HG03378 (cell line): ENCODE data around the gene TBC1D5.

Experiments used
- ATAC-seq: cut with Tn5 transposase; IDR thresholded peaks from one replicate; pipeline ENCODE4 v1.9.1; 2021; ENCODE audit warnings: mild to moderate bottlenecking, moderate library complexity; ENCODE audit not compliant: unreplicated experiment

Gene TBC1D5

DNA sequence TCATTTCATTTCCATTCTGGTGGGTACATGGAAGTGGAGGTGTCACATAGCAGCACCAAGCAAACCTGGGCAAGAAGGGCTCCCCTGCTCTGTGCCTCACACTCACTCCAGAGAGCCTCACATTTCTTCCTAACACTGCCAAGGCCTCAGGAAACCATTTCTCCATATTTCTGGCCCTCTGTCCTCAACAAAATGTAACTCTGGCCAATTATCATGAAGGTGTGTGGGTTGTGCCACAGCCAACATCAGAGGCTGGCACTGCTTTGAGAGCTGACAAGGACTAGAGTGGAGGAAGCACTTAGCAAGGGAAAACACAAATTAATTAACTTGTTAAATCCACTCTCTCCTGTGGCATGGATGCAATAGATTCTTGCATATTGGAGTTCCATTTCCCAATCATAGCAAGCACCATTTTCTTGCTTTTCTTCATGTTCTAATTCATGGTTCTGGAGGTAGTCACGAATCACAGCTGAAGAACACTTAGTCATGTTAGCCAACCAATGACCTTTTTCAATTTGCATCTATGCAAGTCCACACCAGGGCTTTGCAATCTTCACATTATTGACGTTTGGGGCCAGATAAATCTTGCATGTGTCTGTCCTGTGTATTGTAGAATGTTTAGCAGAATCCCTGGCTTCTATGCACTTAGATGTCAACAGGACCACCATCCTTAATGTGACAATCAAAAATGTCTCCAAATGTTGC is 616.5 kb downstream of the TBC1D5 start:
- ATAC-seq = no peak

DNA sequence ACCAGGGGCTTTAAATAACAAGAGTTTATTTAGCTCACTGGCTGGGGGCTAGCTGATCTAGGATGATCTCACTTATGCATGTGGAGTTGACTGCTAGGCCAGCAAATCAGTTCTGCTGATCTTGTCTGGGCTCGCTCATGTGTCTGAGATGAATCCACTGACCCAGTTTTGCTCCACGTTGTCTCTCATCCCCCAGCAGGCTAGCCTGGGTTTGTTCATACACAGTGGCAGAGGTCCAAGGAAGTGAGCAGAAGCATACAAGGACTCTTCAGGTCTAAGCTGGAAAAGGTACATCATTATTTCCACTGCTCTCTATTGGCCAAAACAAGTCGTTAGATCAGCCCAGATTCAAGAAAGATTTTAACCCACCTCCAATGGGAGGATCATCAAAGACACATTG is 619.7 kb downstream of the TBC1D5 start:
- no peak for ATAC-seq

DNA sequence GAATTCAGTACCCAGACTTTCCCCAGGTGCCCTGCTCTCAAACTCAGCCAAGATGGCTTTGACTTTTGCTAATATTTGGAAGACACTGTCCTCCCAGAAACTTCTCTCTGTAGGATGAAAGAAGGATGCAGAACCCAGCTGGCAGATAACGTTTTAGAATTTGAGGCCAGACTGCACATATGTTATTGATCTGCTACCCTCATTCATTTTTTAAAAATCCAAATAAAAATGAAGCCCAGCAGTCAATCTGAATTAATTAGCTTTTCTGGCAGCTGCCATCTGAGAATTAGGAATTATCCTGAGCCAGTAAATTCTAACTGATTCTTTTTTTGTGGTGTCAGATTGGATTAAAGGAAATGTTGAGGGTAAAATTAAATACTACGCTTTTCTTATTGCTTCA is 621.1 kb downstream of the TBC1D5 start:
- ATAC-seq = no peak

DNA sequence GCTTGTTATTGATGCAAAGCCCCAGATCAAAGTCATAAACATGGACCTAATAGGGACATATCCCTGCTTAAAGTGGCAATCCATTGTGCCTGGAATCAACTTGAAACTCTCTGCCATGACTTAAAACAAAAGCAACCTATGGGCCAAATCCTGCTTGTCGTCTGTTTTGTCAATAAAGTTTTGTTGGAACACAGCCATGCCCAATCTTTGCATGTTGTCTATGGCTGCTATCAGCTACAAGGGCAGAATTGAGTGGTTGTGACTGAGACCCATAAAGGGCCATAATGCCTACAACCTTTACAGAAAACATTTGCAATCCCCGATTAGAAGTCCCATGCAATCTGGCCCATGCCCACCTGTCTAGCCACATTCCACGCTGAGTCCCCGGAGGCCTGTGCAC is 622.3 kb downstream of the TBC1D5 start:
- no peak for ATAC-seq

DNA sequence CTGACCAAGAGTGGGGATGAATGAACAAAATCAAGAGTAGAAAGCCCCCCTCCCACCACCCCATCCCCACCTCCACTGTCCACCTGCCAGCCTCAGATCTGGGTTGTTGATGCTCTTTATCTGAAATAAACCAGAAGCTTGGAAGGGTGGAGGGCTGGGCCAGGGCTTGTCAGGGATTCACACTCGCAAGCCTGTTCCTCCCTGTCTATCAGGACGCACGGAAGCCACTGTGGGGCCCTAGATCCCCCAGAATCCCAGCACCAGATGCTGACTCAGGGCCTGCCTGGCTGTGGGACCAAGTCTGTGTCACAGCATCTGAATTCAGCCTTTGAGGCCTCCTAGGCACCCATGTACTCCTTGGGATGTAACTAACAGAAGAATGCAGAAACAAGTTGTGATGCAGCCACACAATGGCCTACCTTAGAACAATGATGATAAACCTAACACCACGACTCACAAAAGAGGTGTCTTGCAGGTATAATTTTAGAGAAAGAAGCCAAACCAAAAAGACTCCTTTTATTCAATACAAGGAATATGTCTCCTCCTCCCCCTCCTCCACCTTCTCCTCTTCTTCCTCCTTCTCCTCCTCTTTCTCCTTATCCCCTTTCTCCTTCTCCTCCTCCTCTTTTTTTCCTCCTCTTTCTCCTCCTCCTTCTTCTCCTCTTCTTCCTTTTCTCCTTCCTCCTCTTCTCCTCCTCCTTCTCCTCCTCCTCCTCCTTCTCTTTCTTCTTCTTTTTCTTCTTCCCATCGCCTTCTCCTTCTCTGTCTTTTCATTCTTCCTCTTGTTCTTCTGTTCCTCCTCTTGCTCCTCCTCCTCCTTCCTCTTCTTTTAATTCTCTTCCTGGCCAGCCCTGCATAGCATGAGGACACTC is 623.0 kb downstream of the TBC1D5 start:
- no peak for ATAC-seq

DNA sequence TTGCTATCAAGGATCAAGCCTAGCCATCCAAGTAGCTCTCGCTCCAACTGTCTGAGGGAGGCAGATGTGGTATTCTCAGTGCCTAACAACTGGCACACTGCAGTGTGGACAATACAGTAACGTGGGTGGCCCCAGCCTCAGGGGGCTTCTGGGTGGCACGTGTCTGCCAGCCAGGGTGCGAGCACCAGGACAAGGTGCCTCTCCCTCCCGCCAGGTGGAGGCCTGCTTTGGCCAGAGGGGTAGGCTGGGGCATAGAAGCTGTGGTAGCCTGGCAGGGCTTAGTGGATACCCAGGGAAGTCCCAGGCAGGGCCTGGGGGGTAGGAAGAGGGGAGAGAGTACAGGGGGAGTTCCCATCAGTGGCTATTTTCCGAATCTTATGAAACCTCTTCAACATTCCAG is 623.7 kb downstream of the TBC1D5 start:
- ATAC-seq = no peak

DNA sequence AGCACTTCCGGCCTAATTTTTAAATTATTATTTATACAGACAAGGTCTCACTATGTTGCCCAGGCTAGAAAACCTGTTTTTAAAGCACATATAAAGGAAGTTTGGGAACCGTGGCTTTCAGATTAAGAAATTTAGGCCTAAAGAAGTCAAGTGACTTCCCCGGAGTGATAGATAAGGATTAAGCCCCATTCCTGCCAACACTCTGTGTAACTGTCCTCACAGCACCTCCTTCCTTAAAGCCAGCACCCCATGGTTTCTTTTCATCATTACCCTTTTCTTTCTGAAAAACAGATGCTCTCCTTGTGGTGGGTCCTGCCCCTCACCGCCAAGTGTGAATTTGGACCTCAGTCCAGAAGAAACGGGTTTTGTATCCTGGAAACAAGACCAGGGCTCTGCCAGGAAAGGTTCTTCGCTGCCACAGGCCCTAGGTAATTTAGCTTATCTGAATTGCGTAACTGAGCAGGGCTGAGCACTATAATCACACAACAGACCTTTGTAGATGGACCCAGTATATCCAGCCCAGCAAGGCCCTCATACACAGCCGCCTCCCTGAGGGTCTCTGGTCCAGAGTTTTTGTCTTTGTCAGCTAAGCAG is 626.3 kb downstream of the TBC1D5 start:
- ATAC-seq = no peak

DNA sequence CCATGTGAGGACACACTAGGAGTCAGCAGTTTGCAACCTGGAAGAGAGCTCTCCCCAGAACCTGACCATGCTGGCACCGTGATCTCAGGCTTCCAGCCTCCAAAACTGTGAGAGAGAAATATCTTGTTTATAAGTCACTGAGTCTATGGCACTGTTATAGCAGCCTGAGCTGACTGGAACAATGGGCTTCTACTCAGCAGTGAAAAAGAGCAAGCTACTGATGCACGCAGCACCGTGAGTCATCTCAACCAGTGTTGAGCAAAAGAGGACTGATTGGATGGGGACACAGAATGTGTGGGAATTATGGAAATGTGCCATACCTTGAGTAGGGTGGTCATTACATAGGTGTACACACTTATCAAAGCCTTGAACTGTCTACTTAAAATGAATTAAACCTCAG is 627.2 kb downstream of the TBC1D5 start:
- no peak for ATAC-seq

DNA sequence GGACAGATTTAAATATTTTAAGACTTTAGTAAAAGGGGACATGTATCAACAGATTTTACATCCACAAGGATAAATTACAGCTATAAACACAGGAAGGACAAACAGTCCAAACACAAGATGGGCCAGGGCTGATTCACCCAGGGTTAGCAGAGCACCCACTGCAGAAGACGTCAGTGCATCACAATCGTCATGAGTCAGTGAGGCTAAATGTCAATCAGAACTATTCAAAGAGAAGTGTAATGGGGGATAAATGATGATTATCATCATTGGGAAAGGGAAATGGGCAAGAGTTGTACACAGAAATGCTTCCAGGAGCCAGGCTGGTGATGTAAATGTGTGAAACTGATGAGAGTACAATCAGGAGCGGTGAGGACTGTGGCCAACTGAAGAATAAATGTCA is 630.8 kb downstream of the TBC1D5 start:
- no peak for ATAC-seq

DNA sequence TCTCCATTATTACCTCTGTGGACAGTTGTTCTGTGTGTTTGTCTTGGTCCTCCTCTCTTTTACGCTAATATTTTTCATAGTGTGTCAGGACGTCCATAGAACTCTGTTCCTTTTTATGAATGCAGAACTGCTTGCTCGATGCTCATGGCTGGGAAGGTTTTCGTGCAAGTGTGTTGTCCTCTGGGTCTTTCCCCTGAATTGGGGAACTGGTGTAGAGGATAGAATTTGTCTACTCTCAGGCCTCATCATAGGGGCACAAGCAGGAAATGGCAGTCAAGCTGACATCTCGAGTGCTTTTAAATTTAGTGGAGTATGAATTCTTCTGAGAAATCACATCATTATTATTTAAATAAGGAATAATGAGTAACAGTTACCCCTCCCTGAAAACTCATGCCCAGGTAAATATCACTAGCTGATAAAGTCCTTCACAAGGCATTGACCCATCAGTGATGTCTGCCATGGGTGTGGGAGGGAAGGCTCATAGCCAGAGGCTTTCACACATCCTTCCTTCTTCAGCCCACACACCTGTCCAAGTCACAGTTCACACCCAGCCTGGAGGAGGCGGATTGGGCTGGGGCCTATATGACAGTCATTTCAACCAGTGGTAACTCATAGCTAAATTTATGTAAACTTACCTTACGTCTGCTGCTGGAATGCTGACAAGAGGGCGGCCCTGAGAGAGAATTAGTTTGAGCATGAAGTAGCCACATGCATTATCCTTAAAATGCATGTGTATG is 631.6 kb downstream of the TBC1D5 start:
- no peak for ATAC-seq
